ENCODE results near the gene SLC49A3.

GRCh38 chr4:654871-655463, 34.0 kb downstream of the SLC49A3 start:
- TF ChIP-seq CTCF (IDR thresholded peaks at IDR 0.05; ENCODE audit: control extremely low read depth in 1 of 3, insufficient read depth in 1 of 3, low read depth in 1 of 3, low read length in 3 of 3) (no peak), CEBPB (IDR thresholded peaks at IDR 0.05; ENCODE audit: low read depth, low read length) (no peak), BRCA1 (IDR thresholded peaks at IDR 0.05; ENCODE audit: low read depth, low read length) (no peak), SIX5 (IDR thresholded peaks at IDR 0.05; ENCODE audit: low read depth, low read length) (no peak), POLR2A (IDR thresholded peaks at IDR 0.05; ENCODE audit: control extremely low read depth in 1 of 2, low read depth in 2 of 2, low read length in 2 of 2) (no peak)

Data from H1 (cell line).